ENCODE measurements around the gene GET4.

DNA sequence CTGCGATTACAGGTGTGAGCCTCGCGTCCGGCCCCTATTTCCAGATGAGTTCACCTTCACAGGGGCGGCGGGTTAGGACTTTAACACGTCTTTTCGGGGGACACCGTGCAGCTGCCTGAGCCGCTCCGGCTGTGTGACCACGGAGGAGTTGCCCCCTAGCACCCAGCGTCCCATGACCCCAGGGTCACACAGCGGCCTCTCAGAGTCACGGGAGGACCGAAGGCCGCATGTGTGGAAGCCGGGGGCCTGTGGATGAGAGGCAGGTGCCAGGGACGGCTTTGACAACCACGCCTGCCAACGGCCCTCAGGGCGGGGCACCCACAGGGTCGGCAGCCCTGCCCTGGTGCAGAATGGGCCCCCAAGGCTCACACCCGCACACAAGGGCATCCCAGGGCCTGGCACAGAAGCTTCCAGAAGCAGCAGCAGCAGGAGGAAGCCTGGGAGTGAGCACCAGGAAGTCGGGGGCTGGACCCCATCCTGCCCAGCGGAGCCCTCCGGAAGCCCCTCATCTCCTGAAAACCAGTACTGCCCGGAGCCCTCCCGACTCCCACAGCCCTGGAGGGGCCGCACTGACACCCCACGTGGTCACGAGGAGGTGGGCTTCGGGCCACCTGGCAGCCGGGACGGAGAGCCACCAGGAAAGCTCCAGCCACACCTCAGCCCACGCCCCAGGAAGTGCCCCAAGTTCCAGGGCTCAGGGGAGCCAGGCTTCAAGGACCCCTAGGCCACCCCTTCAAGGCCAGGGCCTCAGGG, 45.4 kb downstream of the GET4 start:
- TF ChIP-seq POLR2A (IDR thresholded peaks at IDR 0.05; ENCODE audit: low read depth, low read length) (no peak), POLR2AphosphoS5 (IDR thresholded peaks at IDR 0.05; ENCODE audit: low read depth, low read length) (no peak), TAF1 (IDR thresholded peaks at IDR 0.05; ENCODE audit: low read depth, low read length) (no peak), POU2F2 (IDR thresholded peaks at IDR 0.05; ENCODE audit: low read depth, low read length) (no peak)
